Thoracic aorta (tissue), 2 donors: ENCODE measurements around the gene PRKCA. TPM values are rescaled to one million over a fixed set of nuclear protein-coding genes. Genes with fewer than 3 reads are reported as not detected.
"Not testable (repeated sequence)": the region's sequence is repeated elsewhere in the genome, so short reads cannot be mapped to it uniquely, and the experiment has no call there.

Experiments used
- ATAC-seq: fragments of 150-250 bp; one replicate; pipeline ENCODE4 v1.8.0; 2017; ENCODE audit warnings: low read depth; ENCODE audit not compliant: insufficient number of reproducible peaks, low FRiP score
- DNase-seq: peaks from one replicate; pipeline ENCODE4 v3.0.0-alpha.2; 2020; ENCODE audit warnings: low spot score
- H3K27ac ChIP-seq, 2 donors: fragments of 200-600 bp; sonication (generic); 1 replicate in 1 of 2; 2 replicates in 1 of 2; pipeline ENCODE4 v1.5.1; 2016; ENCODE audit warnings: mild to moderate bottlenecking in 2 of 2, moderate library complexity in 2 of 2
- H3K27me3 ChIP-seq: fragments of 200-600 bp; sonication (generic); replicated peaks from 2 replicates; pipeline ENCODE4 v1.6.0; 2016; ENCODE audit warnings: mild to moderate bottlenecking; ENCODE audit not compliant: insufficient read depth
- H3K36me3 ChIP-seq: fragments of 200-600 bp; sonication (generic); one replicate; pipeline ENCODE4 v1.5.1; 2016
- H3K4me1 ChIP-seq, 2 donors: fragments of 200-600 bp; sonication (generic); 1 replicate in 1 of 2; 2 replicates in 1 of 2; pipeline versions ENCODE4 v1.5.1 to v1.6.0; 2016; ENCODE audit warnings: low read depth in 2 of 2, mild to moderate bottlenecking in 1 of 2; ENCODE audit not compliant: control insufficient read depth in 1 of 2
- H3K4me3 ChIP-seq: fragments of 200-600 bp; sonication (generic); 2 replicates; pipeline ENCODE4 v1.5.1; 2016; ENCODE audit warnings: mild to moderate bottlenecking
- H3K9me3 ChIP-seq: fragments of 200-600 bp; sonication (generic); 2 replicates; pipeline ENCODE4 v1.5.1; 2016
- CTCF ChIP-seq: fragments of 200-600 bp; sonication (generic); IDR thresholded peaks from one replicate; pipeline ENCODE4 v1.5.1; 2019; ENCODE audit warnings: antibody characterized with exemption
- total RNA-seq, 2 donors: library from RNA; depleted of rRNA; stranded (reverse); fragments of >200 nt; gene quantifications; one replicate each; pipeline versions ENCODE4 v1.1.0 to v1.2.3, GENCODE V29; 2016

The PRKCA gene
- total RNA-seq, 2 donors from 2014 or later: 9.1 to 11.6 TPM

DNA sequence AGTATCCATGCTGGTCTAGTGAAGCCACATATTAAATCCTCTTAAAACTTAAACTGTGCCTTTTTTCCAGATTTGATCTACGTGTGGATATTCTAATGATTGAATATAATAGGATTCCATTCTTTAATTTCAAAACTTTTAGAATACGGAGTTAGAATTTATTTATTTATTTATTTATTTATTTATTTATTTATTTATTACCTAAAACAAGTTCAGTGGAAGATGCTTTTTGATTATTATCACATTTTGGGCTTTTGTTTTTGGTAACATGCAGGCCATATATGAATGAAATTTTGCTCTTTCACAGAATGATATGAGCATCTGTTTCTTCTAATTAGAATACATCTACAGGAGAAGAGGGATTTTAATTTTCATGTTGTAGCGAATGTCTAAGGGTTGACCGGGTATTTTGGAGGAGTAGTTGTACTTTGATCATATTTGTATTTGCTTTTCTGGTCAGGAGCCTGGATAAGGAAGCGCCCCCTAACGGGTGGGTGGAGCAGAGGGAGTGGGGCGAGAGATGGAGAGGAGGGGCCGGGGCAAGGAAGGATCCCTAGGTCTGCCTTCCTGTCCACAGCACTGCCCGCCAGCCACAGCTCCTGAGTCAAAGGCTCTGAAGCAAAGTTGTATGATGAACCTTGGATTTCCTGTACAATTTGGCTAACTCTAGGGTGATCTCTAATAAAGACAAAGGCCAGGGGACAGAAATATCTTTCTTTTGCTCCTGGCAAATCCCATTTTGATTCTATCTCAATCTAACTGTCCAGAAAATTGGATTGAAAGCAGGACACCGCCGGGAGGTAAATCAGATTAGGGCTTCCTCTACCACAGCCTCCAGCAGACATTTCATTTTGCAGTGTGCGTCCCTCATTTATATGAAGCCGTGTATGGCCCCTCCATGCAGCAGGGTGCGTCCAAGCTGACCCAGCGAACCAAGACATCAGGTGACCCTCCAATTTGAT, 149.1 kb downstream of the PRKCA start:
- TF ChIP-seq CTCF: no peak
- no peak overlapping the region for H3K27ac ChIP-seq
- DNase-seq (no peak), ATAC-seq (no peak)
- H3K4me3 ChIP-seq: no peak overlapping the region
- no peaks in the 10 kb centered on the region for H3K27me3 ChIP-seq
- no peaks in the 10 kb centered on the region for H3K36me3 ChIP-seq
- H3K9me3 ChIP-seq: no peaks in the 10 kb centered on the region
- H3K4me1 ChIP-seq: no peaks in the 10 kb centered on the region

GRCh38 chr17:66455060-66455459, 152.6 kb downstream of the PRKCA start:
- TF ChIP-seq CTCF: no peak
- Histone ChIP-seq H3K27ac (no peak overlapping the region), H3K27me3 (no peaks in the 10 kb centered on the region), H3K9me3 (no peaks in the 10 kb centered on the region), H3K4me1 (no peaks in the 10 kb centered on the region), H3K4me3 (no peak overlapping the region), H3K36me3 (no peaks in the 10 kb centered on the region)
- ATAC-seq: no peak
- DNase-seq: no peak

DNA sequence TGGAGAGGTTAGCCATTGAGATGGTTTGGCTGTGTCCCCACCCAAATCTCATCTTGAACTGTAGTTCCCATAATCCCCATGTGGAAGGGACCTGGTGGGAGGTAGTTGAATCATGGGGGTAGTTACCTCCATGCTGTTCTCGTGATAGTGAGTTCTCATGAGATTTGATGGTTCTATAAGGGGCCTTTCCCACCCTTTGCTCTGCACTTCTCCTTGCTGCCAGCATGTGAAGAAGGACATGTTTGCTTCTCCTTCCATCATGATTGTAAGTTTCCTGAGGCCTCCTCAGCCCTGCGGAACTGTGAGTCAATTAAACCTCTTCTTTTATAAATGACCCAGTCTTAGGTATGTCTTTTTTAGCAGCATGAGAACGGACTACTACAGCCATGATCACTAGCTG, 155.1 kb downstream of the PRKCA start:
- not testable (repeated sequence) for H3K27ac ChIP-seq, H3K36me3 ChIP-seq

GRCh38 chr17:66458782-66459181, 156.4 kb downstream of the PRKCA start:
- Histone ChIP-seq H3K36me3 (no peaks in the 10 kb centered on the region), H3K4me3 (no peak overlapping the region), H3K27ac (no peak overlapping the region), H3K9me3 (no peaks in the 10 kb centered on the region), H3K27me3 (no peaks in the 10 kb centered on the region), H3K4me1 (no peaks in the 10 kb centered on the region)
- ATAC-seq (no peak), DNase-seq (no peak)
- TF ChIP-seq CTCF: no peak

More for the DNA sequence above, 155.1 kb downstream of the PRKCA start:
- not testable (repeated sequence) for H3K4me1 ChIP-seq, H3K4me3 ChIP-seq, H3K9me3 ChIP-seq, DNase-seq, ATAC-seq, H3K27me3 ChIP-seq

DNA sequence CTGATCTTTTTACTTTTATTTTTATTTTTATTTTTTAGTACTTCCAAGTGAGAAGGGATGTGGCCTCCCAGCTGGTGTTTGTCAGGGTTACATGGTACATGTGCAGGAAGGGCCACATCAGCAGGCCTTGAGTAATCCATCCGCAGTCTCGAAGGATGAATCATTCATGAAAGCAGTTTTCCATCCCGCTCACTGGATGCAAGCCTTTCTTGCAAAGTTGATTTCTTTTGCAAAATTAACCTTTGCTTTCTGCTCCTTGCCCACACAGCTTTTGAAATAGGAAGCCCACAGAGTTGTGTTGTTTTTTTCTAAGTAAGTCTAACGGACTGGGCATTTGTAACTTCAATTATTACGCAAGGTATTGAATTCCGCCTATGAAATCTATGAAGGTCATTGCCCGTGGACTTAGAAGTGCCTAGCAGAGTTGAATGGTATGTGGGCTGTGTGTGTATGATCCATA, 157.4 kb downstream of the PRKCA start:
- Histone ChIP-seq H3K36me3 (no peaks in the 10 kb centered on the region), H3K27me3 (no peaks in the 10 kb centered on the region), H3K4me3 (no peak overlapping the region), H3K9me3 (no peaks in the 10 kb centered on the region), H3K27ac (no peak overlapping the region), H3K4me1 (no peaks in the 10 kb centered on the region)
- TF ChIP-seq CTCF: no peak
- DNase-seq: no peak
- no peak for ATAC-seq
